Activated naive CD4-positive, alpha-beta T cell treated with Interleukin-2 at 50 U/mL for 16 hours (primary cell): Measurements from ENCODE around the gene TYK2.
"Not testable (repeated sequence)": the region's sequence is repeated elsewhere in the genome, so short reads cannot be mapped to it uniquely, and the experiment has no call there.

Experiments
- DNase-seq: peaks from one replicate; pipeline ENCODE4 v3.0.0-alpha.2; 2020

TYK2 gene

DNA sequence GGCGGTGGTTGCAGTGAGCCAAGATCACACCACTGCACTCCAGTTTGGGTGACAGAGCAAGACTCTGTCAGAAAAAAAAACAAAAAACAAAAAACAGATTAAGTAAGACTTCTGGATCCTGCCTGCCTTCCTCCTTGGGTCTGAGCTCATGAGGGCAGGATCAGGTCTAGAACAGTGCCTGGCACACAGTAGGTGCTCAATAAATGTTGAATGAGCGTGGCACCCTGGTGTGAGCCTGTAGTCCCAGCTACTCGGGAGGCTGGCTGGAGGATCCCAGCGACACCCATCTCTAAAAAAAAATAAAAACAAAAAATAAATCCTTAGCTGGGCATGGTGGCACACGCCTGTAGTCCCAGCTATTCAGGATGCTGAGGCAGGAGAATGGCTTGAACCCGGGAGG, 25.8 kb upstream of the TYK2 start:
- DNase-seq, result no peak

DNA sequence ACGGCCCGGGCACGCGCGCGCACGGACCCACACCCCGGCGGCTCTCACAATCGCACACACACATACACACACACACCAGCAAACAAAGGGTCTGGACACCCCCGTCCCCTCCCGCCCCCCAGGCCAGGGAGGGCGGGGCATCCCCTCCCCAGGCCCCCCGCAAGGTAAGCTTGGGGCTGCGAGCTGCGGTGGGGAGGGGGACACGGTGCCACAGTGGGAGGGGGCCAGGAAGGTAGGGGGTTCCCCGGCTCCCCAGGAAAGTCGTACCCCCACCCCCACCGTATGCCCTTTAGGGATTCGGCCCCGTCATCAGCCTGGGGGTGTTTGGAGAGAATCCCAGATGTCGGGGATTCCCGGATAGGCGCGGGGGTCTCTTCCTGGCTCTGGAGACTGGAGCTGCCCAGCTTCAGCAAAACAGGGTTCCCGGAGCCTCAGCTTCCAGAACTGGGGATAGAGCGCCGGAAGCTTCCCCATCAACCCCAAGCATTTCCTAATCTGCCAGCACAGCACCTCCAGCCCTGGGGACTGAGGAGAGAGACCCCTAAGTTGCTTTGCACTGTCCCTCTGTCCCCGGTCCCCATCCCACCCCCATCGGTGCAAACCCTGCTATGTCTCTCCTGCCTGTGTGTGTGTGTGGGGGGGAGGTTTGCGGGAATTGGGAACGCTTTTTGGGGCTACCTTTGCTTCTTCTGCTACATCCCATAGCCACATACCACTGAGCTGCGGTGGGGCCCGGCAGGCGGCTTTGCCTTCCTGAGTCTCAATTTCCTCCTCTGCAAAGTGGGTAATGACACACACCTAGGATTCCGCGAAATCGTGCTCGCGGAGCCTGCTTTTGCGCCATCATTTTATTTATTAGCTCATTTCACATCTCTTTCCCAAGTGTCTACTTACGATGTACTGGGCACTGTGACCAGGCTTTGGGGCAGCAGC, 24.8 kb upstream of the TYK2 start:
- DNase-seq, result peak; percentile 71

DNA sequence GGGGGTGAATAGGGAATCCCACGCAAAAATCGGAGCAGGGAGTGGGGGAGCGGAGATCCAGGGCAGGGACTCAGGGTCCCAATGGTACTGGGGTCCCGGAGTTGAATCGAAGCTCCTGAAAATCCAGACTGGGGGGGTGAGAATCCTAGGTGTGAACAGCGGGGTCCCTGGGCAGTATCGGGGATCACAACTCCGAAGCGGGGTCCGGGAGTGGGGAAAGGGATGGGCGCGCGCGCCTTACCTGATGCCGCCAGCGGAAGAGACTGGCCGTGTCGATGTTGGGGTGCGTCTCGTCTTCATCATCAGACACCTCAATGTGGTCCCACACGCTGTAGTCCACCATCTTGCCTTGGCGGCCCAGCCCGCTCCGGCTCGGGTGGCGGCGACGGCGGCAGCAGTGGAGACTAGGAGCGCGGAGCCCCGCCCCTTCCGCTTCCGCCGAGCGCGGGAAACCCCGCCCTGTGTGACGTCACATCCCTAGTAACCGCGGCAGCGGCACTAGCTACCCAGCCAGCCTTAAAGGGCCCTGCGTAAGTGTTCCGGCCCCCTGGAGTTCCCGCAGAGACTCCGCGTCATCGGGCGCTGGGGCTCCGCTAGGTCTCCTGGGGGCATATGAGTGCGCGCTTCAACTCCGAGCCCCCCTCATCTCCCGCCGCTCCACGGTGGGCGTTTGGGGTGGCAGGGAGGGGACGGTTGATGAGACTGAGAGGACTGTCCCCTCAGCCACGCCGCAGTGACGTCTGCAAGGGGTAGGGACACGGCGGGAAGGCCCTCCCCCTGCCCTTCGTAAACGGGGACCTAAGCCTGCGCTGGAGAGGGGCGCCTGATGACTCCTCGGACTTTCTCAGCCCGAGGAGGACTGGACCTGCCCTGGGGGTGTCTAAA, 23.0 kb upstream of the TYK2 start, which contains the start of gene CDC37:
CDC37 (minus strand) TSS at position 406 of the 885 bp plus-strand sequence; CDS start at position 343, 63 bp downstream.
- peak; percentile 99 for DNase-seq

DNA sequence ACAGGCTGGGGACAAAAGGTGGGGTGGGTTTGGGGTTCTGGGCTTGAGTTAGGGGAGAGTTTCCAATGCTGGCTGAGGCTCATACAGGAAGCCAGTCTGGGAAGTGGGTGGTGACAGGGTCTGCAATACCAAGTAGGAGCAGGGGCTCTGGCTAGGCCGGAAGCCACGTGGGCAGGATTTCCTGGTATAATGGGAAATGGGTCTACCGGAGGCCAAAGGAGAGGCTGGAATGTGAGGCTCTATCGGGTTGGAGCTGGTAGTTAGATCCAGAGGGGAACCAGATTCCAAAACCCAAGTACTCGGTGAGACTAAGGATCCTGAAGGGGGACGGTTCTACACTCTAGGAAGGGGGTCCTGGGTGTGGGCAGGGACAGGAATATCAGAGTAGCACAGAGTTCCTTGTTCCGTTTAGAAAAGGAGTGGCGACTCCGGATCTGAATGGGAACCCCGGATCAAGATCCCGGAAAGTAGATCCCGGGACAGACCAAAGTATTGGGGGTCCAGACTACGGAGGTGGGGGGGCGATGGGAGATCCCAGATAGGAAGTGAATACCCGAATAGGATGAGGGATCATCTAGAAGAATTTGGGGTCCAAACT, 22.2 kb upstream of the TYK2 start:
- no peak for DNase-seq

DNA sequence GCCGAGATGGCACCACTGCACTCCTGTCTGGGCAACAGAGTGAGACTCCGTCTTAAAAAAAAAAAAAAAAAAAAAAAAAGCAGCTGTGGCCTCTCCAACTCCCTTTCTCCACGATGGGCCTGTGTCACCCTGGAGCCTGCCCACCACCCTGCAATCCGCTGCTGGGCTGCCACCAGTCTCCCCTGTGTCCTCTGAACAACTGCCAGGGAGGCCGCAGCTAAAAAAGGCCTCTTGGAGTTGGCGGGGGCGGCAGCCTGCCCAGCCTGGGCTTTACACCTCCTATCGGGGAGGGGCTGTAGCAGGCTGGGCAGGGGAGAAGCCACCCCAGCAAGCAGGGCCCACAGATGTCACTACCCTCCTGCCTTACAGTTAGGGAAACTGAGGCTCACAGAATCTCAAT, 19.5 kb upstream of the TYK2 start:
- no peak for DNase-seq

DNA sequence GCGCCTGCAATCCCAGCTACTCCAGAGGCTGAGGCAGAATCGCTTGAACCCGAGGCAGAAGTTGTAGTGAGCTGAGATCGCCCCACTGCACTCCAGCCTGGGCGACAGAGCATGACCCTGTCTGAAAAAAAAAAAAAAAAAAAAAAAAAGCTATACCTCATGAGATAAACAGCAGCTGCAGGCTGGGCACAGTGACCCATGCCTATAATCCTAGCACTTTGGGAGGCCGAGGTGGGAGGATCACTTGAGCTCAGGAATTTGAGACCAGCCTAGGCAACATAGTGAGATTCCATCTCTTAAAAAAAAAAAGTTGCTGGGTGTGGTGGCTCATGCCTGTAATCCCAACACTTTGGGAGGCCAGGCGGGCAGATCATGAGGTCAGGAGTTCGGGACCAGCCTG, 19.0 kb upstream of the TYK2 start:
- not testable (repeated sequence) for DNase-seq

DNA sequence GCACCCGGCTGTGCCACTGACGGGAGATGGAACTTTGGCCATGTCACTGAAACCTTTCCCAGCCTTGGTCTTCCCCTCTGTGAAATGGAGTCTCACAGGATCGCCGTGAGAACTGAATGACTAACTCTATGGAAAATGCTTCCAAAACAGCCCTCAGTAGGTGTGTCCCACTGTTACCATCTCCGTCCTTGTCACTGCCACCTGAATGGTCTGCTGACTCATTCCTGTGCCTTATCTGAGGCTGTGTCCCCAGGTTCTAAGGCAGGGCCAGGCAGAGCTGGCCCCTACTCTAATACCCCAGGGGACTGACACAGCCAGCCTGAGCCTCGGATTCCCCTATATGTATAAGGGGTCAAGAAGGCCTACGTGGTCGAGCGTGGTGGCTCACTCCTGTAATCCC, 18.4 kb upstream of the TYK2 start:
- DNase-seq, result no peak

DNA sequence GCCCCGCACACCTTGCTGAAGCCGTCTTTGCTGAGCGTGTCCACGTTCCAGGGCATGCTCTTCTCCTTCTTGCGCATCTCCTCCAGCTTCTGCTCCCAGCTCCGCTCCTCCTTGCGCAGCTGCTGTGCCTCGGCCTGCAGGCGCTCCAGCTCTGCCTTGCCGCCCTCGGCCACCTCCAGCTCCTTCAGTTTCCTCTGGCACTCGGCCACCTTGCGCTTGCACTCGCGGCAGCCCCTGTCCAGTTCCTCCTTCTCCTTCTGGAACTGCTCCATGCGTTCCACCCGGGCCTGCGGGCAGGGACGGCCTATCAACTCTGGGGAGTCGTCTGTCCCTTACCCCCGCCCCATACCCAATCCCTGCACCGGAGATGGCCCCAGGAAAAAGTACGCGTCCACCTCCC, 15.5 kb upstream of the TYK2 start:
- no peak for DNase-seq

DNA sequence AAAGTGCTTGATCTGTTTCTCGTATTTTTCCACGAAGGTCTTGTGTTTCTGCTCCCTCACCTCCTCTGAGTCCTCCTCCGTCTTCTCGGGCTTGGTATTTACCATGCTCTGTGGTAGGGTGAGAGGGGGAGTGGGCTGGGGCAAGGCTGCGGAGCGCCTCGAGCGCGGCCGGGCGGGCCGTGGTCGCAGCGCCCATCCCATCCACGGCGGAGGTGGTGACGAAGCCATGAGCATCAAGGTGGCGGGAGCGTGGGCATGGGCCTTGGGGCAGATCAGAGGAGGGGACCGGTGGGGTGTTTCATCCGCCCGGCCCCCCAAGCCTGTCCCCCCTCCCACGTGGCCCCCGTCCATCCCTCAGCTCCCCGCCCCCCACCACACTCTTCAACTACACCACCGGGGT, 15.1 kb upstream of the TYK2 start:
- DNase-seq, result no peak

DNA sequence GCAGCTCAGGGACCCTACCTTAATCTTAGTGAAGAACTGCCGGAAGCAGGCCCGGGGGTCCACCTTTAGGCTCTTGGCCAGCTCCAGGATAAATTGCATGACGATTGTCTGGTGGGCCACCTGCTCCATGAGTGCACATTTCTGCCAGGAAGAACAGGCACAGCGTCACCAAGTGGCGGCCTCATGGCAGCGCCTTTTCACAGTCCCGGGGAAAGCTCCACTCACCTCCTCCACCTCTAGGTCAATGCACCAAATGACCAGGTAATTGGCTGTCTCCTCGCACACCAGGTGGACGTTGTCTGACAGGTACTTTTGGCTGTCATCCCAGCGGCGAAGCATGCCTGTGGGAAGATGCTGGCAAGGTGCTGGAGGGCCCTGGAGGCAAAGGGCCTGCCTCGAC, 14.6 kb upstream of the TYK2 start:
- no peak for DNase-seq

DNA sequence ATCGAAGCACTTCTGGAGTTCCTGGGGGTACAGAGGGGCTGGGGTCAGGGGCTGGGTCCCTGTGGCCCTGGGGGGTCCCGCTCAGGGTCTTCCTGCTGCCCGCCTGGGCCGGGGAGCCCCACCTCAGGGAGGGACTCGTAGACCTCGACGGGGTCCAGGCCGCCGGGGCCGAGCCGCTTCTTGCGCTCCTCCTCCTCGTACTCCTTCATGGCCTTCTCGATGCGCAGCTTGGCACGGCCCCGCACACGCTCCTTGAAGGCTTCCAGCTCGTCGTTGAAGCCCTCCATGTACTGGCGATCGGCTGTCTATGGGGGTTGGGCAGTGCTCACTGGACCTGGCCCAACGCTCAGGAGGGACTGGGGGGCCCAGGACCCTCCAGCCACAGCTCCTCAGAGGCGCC, 12.8 kb upstream of the TYK2 start:
- DNase-seq, result no peak

DNA sequence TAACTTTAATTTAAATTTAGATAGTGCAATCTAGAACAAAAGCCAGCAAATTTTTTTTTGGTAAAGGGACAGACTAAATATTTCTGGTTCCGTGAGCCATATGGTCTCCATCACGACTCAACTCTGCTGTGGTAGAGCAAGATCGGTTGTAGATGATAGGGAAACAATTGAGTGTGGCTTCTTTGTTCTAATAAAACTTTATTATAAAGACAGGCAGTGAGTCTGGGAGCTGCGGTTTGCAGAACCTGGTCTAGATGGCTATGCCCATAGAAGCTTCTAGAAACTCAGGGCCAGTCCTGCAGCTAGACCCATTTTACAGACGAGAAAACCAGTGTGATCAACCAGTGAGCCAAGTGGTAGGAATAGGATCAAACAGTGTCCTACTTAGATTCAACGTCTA, 11.7 kb upstream of the TYK2 start:
- no peak for DNase-seq

DNA sequence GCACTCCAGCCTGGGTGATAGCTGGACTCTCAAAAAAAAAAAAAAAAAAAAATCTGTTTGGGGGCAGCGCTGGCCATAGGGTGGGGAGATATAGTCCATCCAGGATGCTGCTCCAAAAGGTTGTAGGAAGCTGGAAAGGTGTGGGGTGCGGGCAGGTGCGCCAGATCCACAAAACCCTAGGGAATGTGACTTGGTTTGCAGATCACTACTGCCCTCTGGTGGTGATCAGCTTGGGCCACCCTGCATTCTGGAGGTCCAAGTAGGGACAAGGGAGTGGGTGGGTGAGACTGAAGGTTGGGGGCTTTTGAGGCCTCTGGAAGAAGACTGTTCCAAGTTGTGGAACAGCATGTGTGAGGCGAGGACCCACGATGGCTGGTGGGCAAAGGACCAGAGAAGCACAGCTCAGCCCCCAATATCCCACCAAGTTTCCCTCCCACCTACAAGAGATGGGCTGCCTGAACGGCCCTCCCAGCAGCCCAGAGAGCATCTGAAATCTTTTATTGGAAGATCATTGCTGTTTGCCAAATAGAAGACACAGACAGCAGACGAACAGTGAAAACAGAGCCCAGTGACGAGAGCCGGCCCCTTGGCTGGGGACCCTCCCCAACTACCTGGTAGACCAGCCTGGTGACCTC, 10.4 kb upstream of the TYK2 start:
- peak; percentile 66 for DNase-seq

DNA sequence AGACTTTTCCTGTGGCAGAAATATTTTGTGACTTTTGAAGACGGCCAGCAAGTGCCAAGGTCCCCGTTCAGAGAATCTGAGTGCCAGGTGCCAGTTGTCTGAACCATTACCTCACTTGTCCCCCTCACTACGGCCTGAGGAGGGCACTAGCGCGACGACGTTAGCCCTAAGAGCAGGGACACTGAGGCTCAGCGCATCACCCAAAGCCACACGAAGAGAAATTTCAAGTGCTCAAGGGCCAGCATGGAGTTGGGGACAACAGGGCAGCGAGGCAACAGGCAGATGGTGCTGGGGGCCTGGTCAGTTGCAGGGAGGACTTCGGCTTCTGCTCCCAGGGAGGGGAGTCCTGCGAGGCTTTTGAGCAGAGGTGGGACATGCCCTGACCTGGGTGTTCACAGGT, 9.5 kb upstream of the TYK2 start:
- no peak for DNase-seq

DNA sequence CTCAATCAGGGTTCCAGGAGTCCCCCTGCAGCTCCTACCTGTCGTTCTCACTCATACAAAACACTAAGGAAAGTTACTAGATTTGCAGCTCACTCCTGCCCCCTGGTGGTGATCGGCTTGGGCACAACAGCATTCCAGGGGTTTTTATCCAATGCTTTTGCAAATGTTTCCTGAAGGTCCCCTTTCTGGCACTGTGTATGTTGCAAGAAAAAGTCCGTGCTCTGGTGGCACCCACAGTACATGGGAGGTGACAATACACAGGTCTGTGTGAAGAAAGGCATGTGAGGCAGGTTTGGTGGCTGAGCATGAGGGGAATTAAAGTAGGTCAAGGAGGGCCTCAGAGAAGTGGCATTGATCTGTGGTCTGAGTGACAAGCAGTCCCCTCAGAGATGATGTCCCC, 8.6 kb upstream of the TYK2 start:
- DNase-seq, result peak; percentile 82

DNA sequence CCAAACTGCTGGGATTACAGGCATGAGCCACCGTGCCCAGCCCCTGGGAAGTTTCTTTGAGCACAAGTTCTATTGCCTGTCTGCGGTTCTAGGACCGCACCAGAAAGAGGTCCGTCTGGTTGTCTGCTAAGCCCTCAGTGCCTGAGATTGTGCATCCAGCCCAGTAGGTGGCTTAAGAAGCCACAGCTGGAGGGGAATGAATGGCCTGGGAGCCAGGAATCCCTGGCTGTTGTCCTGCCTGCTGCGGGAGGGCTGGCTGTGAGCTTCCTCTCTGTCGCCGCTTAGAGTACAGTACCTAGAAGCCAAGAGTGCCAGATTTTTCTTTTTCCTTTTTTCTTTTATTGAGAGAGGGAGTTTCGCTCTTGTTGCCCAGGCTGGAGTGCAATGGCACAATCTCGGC, 4.2 kb upstream of the TYK2 start:
- DNase-seq, result no peak

DNA sequence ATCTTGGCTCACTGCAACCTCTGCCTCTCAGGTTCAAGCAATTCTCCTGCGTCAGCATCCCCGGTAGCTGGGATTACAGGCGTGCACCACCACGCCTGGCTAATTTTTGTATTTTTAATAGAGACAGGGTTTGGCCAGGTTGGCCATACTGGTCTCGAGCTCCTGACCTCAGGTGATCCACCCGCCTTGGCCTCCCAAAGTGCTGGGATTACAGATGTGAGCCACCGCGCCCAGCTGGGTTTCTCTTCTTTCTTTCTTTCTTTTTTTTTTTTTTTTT, 2.8 kb upstream of the TYK2 start:
- DNase-seq, result not testable (repeated sequence)

DNA sequence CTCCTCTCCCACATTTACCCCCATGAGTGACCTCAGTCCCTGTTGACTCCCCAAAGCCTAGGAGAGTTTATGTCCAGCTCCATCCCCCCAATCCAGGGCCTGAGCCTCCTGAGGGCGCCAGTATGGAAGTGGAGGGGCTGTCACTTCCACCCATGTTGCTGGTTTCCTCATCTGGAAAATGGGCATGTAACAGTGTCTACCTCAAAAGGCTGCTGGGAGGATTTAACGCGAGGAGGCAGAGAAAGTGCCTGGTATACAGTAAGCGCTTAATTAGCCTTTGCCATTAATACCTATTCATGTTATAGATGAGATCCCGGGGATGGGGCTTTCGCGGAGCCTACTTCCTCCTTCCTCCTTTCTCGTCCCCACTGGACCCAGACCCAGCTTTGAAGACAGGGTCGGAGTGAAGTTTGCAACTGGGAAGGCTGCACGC, 476 bp downstream of the TYK2 start:
- no peak for DNase-seq

DNA sequence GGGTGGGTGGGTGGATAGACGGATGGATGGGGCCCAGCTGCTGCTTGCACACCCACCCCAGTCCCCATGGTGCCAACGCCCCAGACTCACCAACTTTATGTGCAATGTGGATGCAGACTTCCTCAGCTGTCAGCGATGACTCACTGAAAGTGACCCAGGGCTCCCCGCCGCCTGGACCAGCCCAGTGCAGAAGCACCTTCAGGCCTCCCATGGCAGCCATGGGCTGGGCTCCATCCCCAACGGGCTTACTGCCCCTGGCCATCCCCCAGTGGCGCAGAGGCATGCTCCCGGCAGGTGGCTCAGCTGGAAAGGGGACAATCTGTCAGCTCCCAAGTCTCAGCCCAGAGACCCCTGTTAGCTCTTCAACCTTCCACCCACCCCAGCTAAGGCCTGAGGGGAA, 2.2 kb downstream of the TYK2 start:
- no peak for DNase-seq

DNA sequence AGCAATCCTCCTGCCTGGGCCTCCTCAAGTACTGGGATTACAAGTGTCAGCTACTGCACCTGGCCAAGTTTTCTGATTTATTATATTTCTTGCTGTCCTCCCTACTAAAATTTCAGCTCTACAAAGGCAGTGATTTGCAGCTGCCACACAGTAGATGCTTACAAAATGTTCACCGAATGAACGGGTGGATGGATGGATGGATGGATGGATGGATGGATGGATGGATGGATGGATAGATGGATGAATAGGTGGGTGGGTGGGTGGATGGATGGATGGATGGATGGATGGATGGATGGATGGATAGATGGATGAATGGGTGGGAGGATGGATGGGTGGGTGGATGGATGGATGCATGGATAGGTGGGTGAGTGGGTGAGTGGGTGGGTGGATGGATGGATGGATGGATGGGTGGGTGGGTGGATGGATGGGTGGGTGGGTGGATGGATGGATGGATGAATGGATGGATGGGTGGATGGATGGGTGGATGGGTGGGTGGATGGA, 3.2 kb downstream of the TYK2 start:
- DNase-seq, result not testable (repeated sequence)

DNA sequence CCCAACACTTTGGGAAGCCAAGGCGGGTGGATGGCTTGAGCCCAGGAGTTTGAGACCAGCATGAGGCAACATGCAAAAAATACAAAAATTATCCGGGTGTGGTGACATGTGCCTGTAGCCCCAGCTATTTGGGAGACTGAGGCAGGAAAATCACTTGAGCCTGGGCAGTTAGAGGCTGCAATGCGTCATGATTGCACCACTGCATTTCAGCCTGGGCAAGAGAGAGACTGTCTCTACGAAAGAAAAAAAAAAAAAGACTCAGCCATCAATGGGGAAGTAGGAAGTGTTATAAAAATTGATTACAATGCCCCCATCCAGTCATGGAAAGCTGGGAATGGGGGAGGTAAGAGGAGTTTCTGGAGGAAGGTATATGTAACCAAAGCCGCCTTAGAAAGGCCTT, 5.4 kb downstream of the TYK2 start:
- no peak for DNase-seq

DNA sequence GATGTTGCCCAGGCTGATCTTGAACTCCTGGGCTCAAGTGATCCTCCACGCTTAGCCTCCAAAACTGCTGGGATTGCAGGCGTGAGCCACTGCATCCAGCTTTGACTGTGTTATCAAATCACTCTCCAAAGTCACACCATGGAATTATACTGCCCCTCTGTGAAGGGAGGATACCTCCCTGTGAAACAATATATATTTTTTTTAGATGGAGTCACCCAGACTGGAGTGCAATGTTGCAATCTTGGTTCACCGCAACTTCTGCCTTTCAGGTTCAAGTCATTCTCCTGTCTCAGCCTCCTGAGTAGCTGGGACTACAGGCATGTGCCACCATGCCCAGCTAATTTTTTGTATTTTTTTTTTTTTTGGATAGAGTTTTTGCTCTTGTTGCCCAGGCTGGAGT, 7.7 kb downstream of the TYK2 start:
- no peak for DNase-seq
